Measurements from ENCODE around the gene VWA2.
A peak's percentile ranks its signal among the peaks of the same experiment; 100 is the strongest.

The VWA2 gene

GRCh38 chr10:114232561-114233176 is 6.4 kb upstream of the VWA2 start:
- TF ChIP-seq CTCF (IDR thresholded peaks at IDR 0.05) = no peak
- H3K4me1 ChIP-seq = no peaks in the 10 kb centered on the region
- H3K9ac ChIP-seq = no peak overlapping the region
- no peaks in the 10 kb centered on the region for H3K9me3 ChIP-seq (ENCODE audit: control insufficient read depth, low read length)
- no peak overlapping the region for H3K4me2 ChIP-seq (ENCODE audit: low read length)
- H3K79me2 ChIP-seq = no peaks in the 10 kb centered on the region
- H3K27me3 ChIP-seq (ENCODE audit: control insufficient read depth, insufficient read depth, low read length) = no peaks in the 10 kb centered on the region
- H3K4me3 ChIP-seq (ENCODE audit: low read depth, low read length) = no peak overlapping the region
- no peak overlapping the region for H3K27ac ChIP-seq
- no peak overlapping the region for H2AFZ ChIP-seq
- H3K36me3 ChIP-seq (ENCODE audit: control insufficient read depth, insufficient read depth, low read length) = no peaks in the 10 kb centered on the region

GRCh38 chr10:114233482-114233881 is 5.6 kb upstream of the VWA2 start:
- Histone ChIP-seq H3K27me3 (ENCODE audit: control insufficient read depth, insufficient read depth, low read length) (no peaks in the 10 kb centered on the region), H3K9me3 (ENCODE audit: control insufficient read depth, low read length) (no peaks in the 10 kb centered on the region), H2AFZ (no peak overlapping the region), H3K4me2 (ENCODE audit: low read length) (no peak overlapping the region), H3K4me3 (ENCODE audit: low read depth, low read length) (no peak overlapping the region), H3K36me3 (ENCODE audit: control insufficient read depth, insufficient read depth, low read length) (no peaks in the 10 kb centered on the region), H3K79me2 (no peaks in the 10 kb centered on the region), H3K4me1 (no peaks in the 10 kb centered on the region), H3K9ac (no peak overlapping the region), H3K27ac (no peak overlapping the region)
- TF ChIP-seq CTCF (IDR thresholded peaks at IDR 0.05) = no peak

- Histone ChIP-seq H3K27ac (no peak overlapping the region), H3K27me3 (ENCODE audit: control insufficient read depth, insufficient read depth, low read length) (no peaks in the 10 kb centered on the region), H3K4me3 (ENCODE audit: low read depth, low read length) (no peak overlapping the region), H2AFZ (no peak overlapping the region), H3K36me3 (ENCODE audit: control insufficient read depth, insufficient read depth, low read length) (no peaks in the 10 kb centered on the region), H3K4me1 (no peaks in the 10 kb centered on the region), H3K4me2 (ENCODE audit: low read length) (no peak overlapping the region), H3K79me2 (no peaks in the 10 kb centered on the region), H3K9me3 (ENCODE audit: control insufficient read depth, low read length) (no peaks in the 10 kb centered on the region), H3K9ac (no peak overlapping the region)
- no peak for TF ChIP-seq CTCF (IDR thresholded peaks at IDR 0.05)
These were observed 4.9 kb upstream of the VWA2 start for GRCh38 chr10:114234132-114234531.

- no peaks in the 10 kb centered on the region for H3K27me3 ChIP-seq (ENCODE audit: control insufficient read depth, insufficient read depth, low read length)
- TF ChIP-seq CTCF (IDR thresholded peaks at IDR 0.05) = no peak
- H2AFZ ChIP-seq = no peak overlapping the region
- no peaks in the 10 kb centered on the region for H3K79me2 ChIP-seq
- no peak overlapping the region for H3K9ac ChIP-seq
- no peaks in the 10 kb centered on the region for H3K4me1 ChIP-seq
- no peak overlapping the region for H3K4me3 ChIP-seq (ENCODE audit: low read depth, low read length)
- H3K4me2 ChIP-seq (ENCODE audit: low read length) = peak overlapping the region; percentile 80
- no peak overlapping the region for H3K27ac ChIP-seq
- no peaks in the 10 kb centered on the region for H3K9me3 ChIP-seq (ENCODE audit: control insufficient read depth, low read length)
- H3K36me3 ChIP-seq (ENCODE audit: control insufficient read depth, insufficient read depth, low read length) = no peaks in the 10 kb centered on the region
These were observed 916 bp downstream of the VWA2 start for GRCh38 chr10:114239994-114240345.

GRCh38 chr10:114242235-114242634 is 3.2 kb downstream of the VWA2 start:
- Histone ChIP-seq H3K36me3 (ENCODE audit: control insufficient read depth, insufficient read depth, low read length) (no peaks in the 10 kb centered on the region), H3K79me2 (no peaks in the 10 kb centered on the region), H3K4me3 (ENCODE audit: low read depth, low read length) (no peak overlapping the region), H3K27ac (no peak overlapping the region), H3K9ac (no peak overlapping the region), H3K4me2 (ENCODE audit: low read length) (no peak overlapping the region), H3K9me3 (ENCODE audit: control insufficient read depth, low read length) (no peaks in the 10 kb centered on the region), H2AFZ (no peak overlapping the region), H3K27me3 (ENCODE audit: control insufficient read depth, insufficient read depth, low read length) (no peaks in the 10 kb centered on the region), H3K4me1 (no peaks in the 10 kb centered on the region)
- TF ChIP-seq CTCF (IDR thresholded peaks at IDR 0.05) = no peak
